Measurements from ENCODE around the gene TMEM184A. TPM values are rescaled to one million over a fixed set of nuclear protein-coding genes. Genes with fewer than 3 reads are reported as not detected.
"Not testable (repeated sequence)": the region's sequence is repeated elsewhere in the genome, so short reads cannot be mapped to it uniquely, and the experiment has no call there.

The TMEM184A gene
- total and polyA plus RNA-seq, 2 experiments from 2014 or later = 14.5 to 24.7 TPM

DNA sequence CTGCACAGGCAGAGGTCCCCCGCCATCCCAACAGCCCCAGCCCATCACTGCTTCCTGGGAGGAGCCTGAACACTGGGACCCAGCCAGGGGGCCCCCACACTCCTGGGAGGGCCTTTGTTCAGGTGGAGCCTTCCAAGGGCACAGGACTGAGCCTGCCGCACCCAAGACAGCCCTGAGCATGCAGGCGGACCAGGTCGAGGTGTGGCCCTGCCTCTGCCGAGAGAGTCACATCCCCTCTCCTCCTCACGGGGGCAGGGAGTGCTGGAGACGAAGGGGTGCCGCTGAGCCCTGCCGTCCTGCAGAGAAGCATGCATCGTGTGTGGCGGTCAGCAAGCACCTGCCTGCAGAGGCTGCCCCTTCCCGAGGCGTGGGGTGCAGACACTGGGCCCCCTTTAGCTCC lies 32.8 kb downstream of the TMEM184A start:
- H4K20me1 ChIP-seq (ENCODE audit: insufficient read depth, poor library complexity, severe bottlenecking) = no peaks in the 10 kb centered on the region
- no peaks in the 10 kb centered on the region for H3K9me2 ChIP-seq (replicated peaks; ENCODE audit: insufficient read depth)
- no peaks in the 10 kb centered on the region for H3K27me3 ChIP-seq
- H3K27ac ChIP-seq = no peak overlapping the region
- H3K4me3 ChIP-seq = no peak overlapping the region
- H3K9me3 ChIP-seq (ENCODE audit: low read depth) = no peaks in the 10 kb centered on the region
- H3K79me2 ChIP-seq = no peaks in the 10 kb centered on the region
- WGBS (ENCODE audit: low lambda C conversion rate, missing lambda C conversion rate) = 44% methylated on average over 13 of the region's 13 CpGs
- TF ChIP-seq EZH2phosphoT487 (IDR thresholded peaks at IDR 0.05; ENCODE audit: low read depth, severe bottlenecking, unreplicated experiment) = no peak
- TF ChIP-seq, protein P1, sequence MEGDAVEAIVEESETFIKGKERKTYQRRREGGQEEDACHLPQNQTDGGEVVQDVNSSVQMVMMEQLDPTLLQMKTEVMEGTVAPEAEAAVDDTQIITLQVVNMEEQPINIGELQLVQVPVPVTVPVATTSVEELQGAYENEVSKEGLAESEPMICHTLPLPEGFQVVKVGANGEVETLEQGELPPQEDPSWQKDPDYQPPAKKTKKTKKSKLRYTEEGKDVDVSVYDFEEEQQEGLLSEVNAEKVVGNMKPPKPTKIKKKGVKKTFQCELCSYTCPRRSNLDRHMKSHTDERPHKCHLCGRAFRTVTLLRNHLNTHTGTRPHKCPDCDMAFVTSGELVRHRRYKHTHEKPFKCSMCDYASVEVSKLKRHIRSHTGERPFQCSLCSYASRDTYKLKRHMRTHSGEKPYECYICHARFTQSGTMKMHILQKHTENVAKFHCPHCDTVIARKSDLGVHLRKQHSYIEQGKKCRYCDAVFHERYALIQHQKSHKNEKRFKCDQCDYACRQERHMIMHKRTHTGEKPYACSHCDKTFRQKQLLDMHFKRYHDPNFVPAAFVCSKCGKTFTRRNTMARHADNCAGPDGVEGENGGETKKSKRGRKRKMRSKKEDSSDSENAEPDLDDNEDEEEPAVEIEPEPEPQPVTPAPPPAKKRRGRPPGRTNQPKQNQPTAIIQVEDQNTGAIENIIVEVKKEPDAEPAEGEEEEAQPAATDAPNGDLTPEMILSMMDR (IDR thresholded peaks at IDR 0.05; ENCODE audit: poor library complexity) = no peak
- no peak for TF ChIP-seq EZH2 (IDR thresholded peaks at IDR 0.05; ENCODE audit: borderline replicate concordance)
- H3K4me1 ChIP-seq (ENCODE audit: insufficient read depth) = no peaks in the 10 kb centered on the region
- H2AFZ ChIP-seq = no peak overlapping the region
- DNase-seq (ENCODE audit: low spot score) = no peak
- peak overlapping the region; percentile 44 for H3K4me2 ChIP-seq
- no peaks in the 10 kb centered on the region for H3K36me3 ChIP-seq (replicated peaks; ENCODE audit: insufficient read depth, low read depth)

DNA sequence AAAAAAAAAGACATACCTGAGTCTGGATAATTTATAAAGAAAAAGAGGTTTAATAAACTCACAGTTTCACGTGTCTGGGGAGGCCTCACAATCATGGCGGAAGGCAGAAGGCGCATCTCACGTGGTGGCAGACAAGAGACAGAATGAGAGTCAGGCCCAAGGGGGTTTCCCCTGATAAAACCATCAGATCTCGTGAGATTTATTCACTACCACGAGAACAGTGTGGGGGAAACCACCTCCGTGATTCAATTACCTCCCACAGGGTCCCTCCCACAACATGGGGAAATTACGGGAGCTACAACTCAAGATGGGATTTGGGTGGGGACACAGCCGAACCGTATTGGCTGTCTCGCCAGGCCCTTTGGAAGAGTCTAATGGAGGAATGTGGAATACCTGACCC lies 34.5 kb downstream of the TMEM184A start:
- TF ChIP-seq, protein P1 (IDR thresholded peaks at IDR 0.05; ENCODE audit: poor library complexity) = no peak
- TF ChIP-seq EZH2phosphoT487 (IDR thresholded peaks at IDR 0.05; ENCODE audit: low read depth, severe bottlenecking, unreplicated experiment) (no peak), EZH2 (IDR thresholded peaks at IDR 0.05; ENCODE audit: borderline replicate concordance) (no peak)
- H3K27ac ChIP-seq = no peak overlapping the region
- no peak overlapping the region for H3K4me2 ChIP-seq
- no peak overlapping the region for H2AFZ ChIP-seq
- no peak for DNase-seq (ENCODE audit: low spot score)
- H3K4me1 ChIP-seq (ENCODE audit: insufficient read depth) = no peaks in the 10 kb centered on the region
- WGBS (ENCODE audit: low lambda C conversion rate, missing lambda C conversion rate) = 94% methylated on average over 11 of the region's 11 CpGs
- no peaks in the 10 kb centered on the region for H3K27me3 ChIP-seq
- no peaks in the 10 kb centered on the region for H3K79me2 ChIP-seq
- no peaks in the 10 kb centered on the region for H3K9me3 ChIP-seq (ENCODE audit: low read depth)
- H3K9me2 ChIP-seq (replicated peaks; ENCODE audit: insufficient read depth) = no peaks in the 10 kb centered on the region
- no peak overlapping the region for H3K4me3 ChIP-seq
- H4K20me1 ChIP-seq (ENCODE audit: insufficient read depth, poor library complexity, severe bottlenecking) = no peaks in the 10 kb centered on the region
- H3K36me3 ChIP-seq (replicated peaks; ENCODE audit: insufficient read depth, low read depth) = no peaks in the 10 kb centered on the region

GRCh38 chr7:1520539-1521234 lies 35.3 kb downstream of the TMEM184A start:
- Histone ChIP-seq H3K27ac (peak overlapping the region; percentile 45), H3K9me3 (ENCODE audit: low read depth) (no peaks in the 10 kb centered on the region), H3K27me3 (no peaks in the 10 kb centered on the region), H3K79me2 (no peaks in the 10 kb centered on the region), H4K20me1 (ENCODE audit: insufficient read depth, poor library complexity, severe bottlenecking) (no peaks in the 10 kb centered on the region), H2AFZ (no peak overlapping the region), H3K4me2 (no peak overlapping the region), H3K9me2 (replicated peaks; ENCODE audit: insufficient read depth) (no peaks in the 10 kb centered on the region), H3K4me3 (no peak overlapping the region), H3K4me1 (ENCODE audit: insufficient read depth) (no peaks in the 10 kb centered on the region), H3K36me3 (replicated peaks; ENCODE audit: insufficient read depth, low read depth) (no peaks in the 10 kb centered on the region)
- WGBS (ENCODE audit: low lambda C conversion rate, missing lambda C conversion rate) = 77% methylated on average over 27 of the region's 27 CpGs
- DNase-seq (ENCODE audit: low spot score) = peak; percentile 63
- TF ChIP-seq EZH2phosphoT487 (IDR thresholded peaks at IDR 0.05; ENCODE audit: low read depth, severe bottlenecking, unreplicated experiment) (no peak), EZH2 (IDR thresholded peaks at IDR 0.05; ENCODE audit: borderline replicate concordance) (no peak)
- TF ChIP-seq, protein P1 (IDR thresholded peaks at IDR 0.05; ENCODE audit: poor library complexity) = no peak

- 97% methylated on average over 12 of the region's 12 CpGs for WGBS (ENCODE audit: low lambda C conversion rate, missing lambda C conversion rate)
- not testable (repeated sequence) for H2AFZ ChIP-seq, H3K27ac ChIP-seq
These were observed 36.6 kb downstream of the TMEM184A start for GRCh38 chr7:1519322-1519922.

More at GRCh38 chr7:1519322-1519922, 36.6 kb downstream of the TMEM184A start:
- not testable (repeated sequence) for H3K9me2 ChIP-seq (replicated peaks; ENCODE audit: insufficient read depth); H3K4me2 ChIP-seq; H3K4me1 ChIP-seq (ENCODE audit: insufficient read depth); H3K79me2 ChIP-seq; H3K9me3 ChIP-seq (ENCODE audit: low read depth); DNase-seq (ENCODE audit: low spot score); H3K4me3 ChIP-seq; H3K27me3 ChIP-seq; H3K36me3 ChIP-seq (replicated peaks; ENCODE audit: insufficient read depth, low read depth); H4K20me1 ChIP-seq (ENCODE audit: insufficient read depth, poor library complexity, severe bottlenecking)

Data from hepatocyte (in vitro differentiated cells).